HepG2 (cell line): ENCODE results near the gene GRID1. TPM values are rescaled to one million over a fixed set of nuclear protein-coding genes. Genes with fewer than 3 reads are reported as not detected.

Experiments
- ATAC-seq: fragments of 200-7000 bp; cut with Tn5 transposase; 3 replicates; pipeline ENCODE4 v1.9.1; 2020; ENCODE audit warnings: mild to moderate bottlenecking, moderate library complexity
- BruUV-seq: library from RNA; stranded (reverse); fragments of 400-500 nt; replicated peaks from 2 replicates; lab custom pipeline; 2021; lab: Mats Ljungman, UMichigan
- CTCF ChIA-PET: fragments of 300-600 bp; formaldehyde crosslinking; extraction: SDS; loops from one replicate; lab custom pipeline; 2021; ENCODE audit warnings: low total read pairs, inconsistent platforms, low intra/inter-chr PET ratio; lab: Yijun Ruan, JAX
- POLR2A ChIA-PET: fragments of 350-600 bp; sonication (Branson Sonifier 250); formaldehyde crosslinking; loops from one replicate; lab custom pipeline; 2020; ENCODE audit warnings: antibody characterized with exemption, inconsistent platforms; lab: Yijun Ruan, JAX
- DNase-seq: peaks from one replicate; pipeline ENCODE4 v3.0.0-alpha.2; 2015; ENCODE audit warnings: low spot score
- FAIRE-seq: peaks from 3 replicates; lab custom pipeline; 2011; peaks lifted over from hg19 to GRCh38; lab: Jason Lieb, UNC
- H2AFZ ChIP-seq: one replicate; pipeline ENCODE4 v1.6.1; 2011; ENCODE audit warnings: low read length, inconsistent platforms
- H3K27ac ChIP-seq: fragments of 300-600 bp; 3 replicates; pipeline ENCODE4 v1.8.0; 2011; ENCODE audit warnings: mixed run types, mild to moderate bottlenecking, mixed read lengths, low read length, inconsistent platforms; ENCODE audit not compliant: insufficient read depth; ENCODE audit errors: extremely low read length
- H3K27me3 ChIP-seq, 2 experiments: fragments of 200-600 bp in 1 of 2; 2 replicates in 1 of 2; 3 replicates in 1 of 2; pipeline versions ENCODE4 v1.6.0 to v1.8.0; 2011; ENCODE audit warnings: low read length in 2 of 2, mild to moderate bottlenecking in 2 of 2, moderate library complexity in 2 of 2, inconsistent platforms in 1 of 2; ENCODE audit not compliant: insufficient read depth in 2 of 2, control insufficient read depth in 1 of 2
- H3K36me3 ChIP-seq, 2 experiments: fragments of 200-600 bp in 1 of 2; replicated peaks in 1 of 2; 2 replicates in 1 of 2; 3 replicates in 1 of 2; pipeline versions ENCODE4 v1.5.1 to v1.8.0; 2011; ENCODE audit warnings: low read length in 2 of 2, inconsistent platforms in 1 of 2; ENCODE audit not compliant: insufficient read depth in 2 of 2, control insufficient read depth in 1 of 2
- H3K4me1 ChIP-seq: 2 replicates; pipeline ENCODE4 v1.5.1; 2012; ENCODE audit warnings: low read length, inconsistent platforms; ENCODE audit not compliant: insufficient read depth
- H3K4me2 ChIP-seq: 2 replicates; pipeline ENCODE4 v1.6.0; 2011; ENCODE audit warnings: low read depth, low read length, inconsistent platforms
- H3K4me3 ChIP-seq, 3 experiments: fragments of 200-600 bp in 1 of 3; sonication (generic), shearing (Covaris generic) in 1 of 3; replicated peaks in 1 of 3; 2 replicates each; pipeline ENCODE4 v1.5.1; 2011 to 2016; ENCODE audit warnings: low read length in 3 of 3, inconsistent platforms in 2 of 3, low read depth in 2 of 3, mild to moderate bottlenecking in 2 of 3, control low read depth in 1 of 3, mixed read lengths in 1 of 3; ENCODE audit not compliant: insufficient read depth in 1 of 3
- H3K79me2 ChIP-seq: one replicate; pipeline ENCODE4 v1.6.1; 2011; ENCODE audit warnings: low read length, inconsistent platforms; ENCODE audit not compliant: insufficient read depth
- H3K9ac ChIP-seq: 2 replicates; pipeline ENCODE4 v1.6.0; 2011; ENCODE audit warnings: mild to moderate bottlenecking, low read depth, low read length, inconsistent platforms; ENCODE audit not compliant: insufficient read depth
- H3K9me3 ChIP-seq: 2 replicates; pipeline ENCODE4 v1.5.1; 2012; ENCODE audit warnings: mild to moderate bottlenecking, low read length
- H4K20me1 ChIP-seq: 2 replicates; pipeline ENCODE4 v1.6.0; 2011; ENCODE audit warnings: inconsistent platforms, mild to moderate bottlenecking, low read length, moderate library complexity; ENCODE audit not compliant: insufficient read depth
- CHCHD3 ChIP-seq: sonication (generic); formaldehyde crosslinking; IDR thresholded peaks from 2 replicates; pipeline ENCODE4 v1.8.0; 2022; ENCODE audit warnings: mild to moderate bottlenecking, missing genetic modification reagents, moderate library complexity
- HNF1A ChIP-seq, 2 experiments: sonication (generic) in 1 of 2; formaldehyde crosslinking in 1 of 2; IDR thresholded peaks; 2 replicates each; pipeline versions ENCODE4 v1.4.0 to v1.6.1; 2016 to 2020; ENCODE audit warnings: borderline replicate concordance in 1 of 2, low read depth in 1 of 2, mild to moderate bottlenecking in 1 of 2, missing genetic modification reagents in 1 of 2
- JUN ChIP-seq: sonication (generic); formaldehyde crosslinking; IDR thresholded peaks from 2 replicates; pipeline ENCODE4 v1.4.0; 2020; ENCODE audit warnings: mild to moderate bottlenecking, missing genetic modification reagents
- MBD4 ChIP-seq: IDR thresholded peaks from 2 replicates; pipeline ENCODE4 v1.6.1; 2012; ENCODE audit warnings: low read length, inconsistent platforms, borderline replicate concordance
- MXI1 ChIP-seq: IDR thresholded peaks from 3 replicates; pipeline ENCODE4 v1.6.1; 2012; ENCODE audit warnings: low read depth, low read length, inconsistent platforms, borderline replicate concordance
- RBFOX2 ChIP-seq: fragments of 200-400 bp; formaldehyde crosslinking; IDR thresholded peaks from 2 replicates; pipeline ENCODE4 v1.6.1; 2017; ENCODE audit warnings: low read depth, mild to moderate bottlenecking, low read length
- SP4 ChIP-seq: sonication (generic); formaldehyde crosslinking; IDR thresholded peaks from 2 replicates; pipeline ENCODE4 v1.8.1; 2023; ENCODE audit warnings: mild to moderate bottlenecking, missing genetic modification reagents
- TSC22D2 ChIP-seq: sonication (generic); formaldehyde crosslinking; IDR thresholded peaks from 2 replicates; pipeline ENCODE4 v1.5.1; 2020; ENCODE audit warnings: missing genetic modification reagents, mild to moderate bottlenecking, borderline replicate concordance
- ZNF619 ChIP-seq: sonication (generic); formaldehyde crosslinking; IDR thresholded peaks from 2 replicates; pipeline ENCODE4 v1.4.0; 2020; ENCODE audit warnings: mild to moderate bottlenecking, missing genetic modification reagents
- WGBS: methylation state at CpG from one replicate; pipeline ENCODE4 v1.1.6; 2017; ENCODE audit warnings: low lambda C conversion rate; 5-methylcytosine and 5-hydroxymethylcytosine counted together
- in situ Hi-C: cut with HindIII; loops from 2 replicates; pipeline ENCODE4 v1.10.0; 2017; ENCODE audit warnings: low pct_unique_long_range_greater_than_20kb; ENCODE audit not compliant: extremely low pct_ligation_motif_present
- intact Hi-C: fragments of 100-400 bp; cut with micrococcal nuclease; formaldehyde crosslinking; loops from one replicate; pipeline ENCODE4 v1.10.0; 2022; ENCODE audit not compliant: unreplicated experiment
- polyA plus RNA-seq, 8 experiments: library from polyadenylated mRNA; depleted of rRNA in 3 of 8; stranded (reverse) in 7 of 8; unstranded in 1 of 8; fragments of >200 nt; fragmentation: Illumina TruSeq in 4 of 8; extraction: Trizol in 4 of 8; gene quantifications; 2 replicates each; pipeline versions ENCODE4 v1.2.1 to v1.2.3, GENCODE V29; 2011 to 2016; ENCODE audit warnings: low read depth in 4 of 8, missing spikeins in 1 of 8, mixed read lengths in 1 of 8; ENCODE audit not compliant: insufficient read depth in 1 of 8
- total RNA-seq, 5 experiments: library from RNA; depleted of rRNA; stranded (reverse); fragments of >200 nt; fragmentation: Illumina TruSeq; extraction: Trizol; gene quantifications; 2 replicates each; pipeline ENCODE4 v1.2.3, GENCODE V29; 2016; ENCODE audit warnings: low read depth in 1 of 5

Gene GRID1
- total and polyA plus RNA-seq, 2 of the 13 experiments (the other 11 are each of a cell fraction or from before 2014, with no cell fraction given): 0.05 TPM; not detected in 1

GRCh38 chr10:85927952-85928665 lies 438.5 kb downstream of the GRID1 start:
- no peak for TF ChIP-seq JUN
- no peak for TF ChIP-seq TSC22D2 (CRISPR knock-in tag)
- in situ Hi-C loops (no loop called here), intact Hi-C loops (no loop called here)
- H3K4me2 ChIP-seq: no peak overlapping the region
- DNase-seq (no peak), ATAC-seq (no peak), FAIRE-seq (no peak)
- H3K27me3 ChIP-seq: 0 out of 5 replicates have a peak, but pooled peaks cover 0 to 3% of the 10 kb centered on the region in 2 experiments
- BruUV-seq: no TSS peak
- H3K9ac ChIP-seq: no peak overlapping the region
- no peak overlapping the region for H3K4me3 ChIP-seq
- CTCF ChIA-PET: no interaction called here
- H3K4me1 ChIP-seq: no peaks in the 10 kb centered on the region
- H4K20me1 ChIP-seq: no peaks in the 10 kb centered on the region
- H2AFZ ChIP-seq: no peak overlapping the region
- H3K79me2 ChIP-seq: no peaks in the 10 kb centered on the region
- POLR2A ChIA-PET: no interaction called here
- H3K9me3 ChIP-seq: no peaks in the 10 kb centered on the region
- no peak overlapping the region for H3K27ac ChIP-seq
- no peaks in the 10 kb centered on the region for H3K36me3 ChIP-seq
- WGBS: 25% methylated on average over 7 of the region's 9 CpGs

GRCh38 chr10:85926986-85927385 lies 439.6 kb downstream of the GRID1 start:
- BruUV-seq: no TSS peak
- Histone ChIP-seq H3K36me3 (no peaks in the 10 kb centered on the region), H4K20me1 (no peaks in the 10 kb centered on the region), H3K4me3 (no peak overlapping the region), H3K9ac (no peak overlapping the region), H3K79me2 (no peaks in the 10 kb centered on the region), H3K27me3 (0 out of 5 replicates have a peak, but pooled peaks cover 0 to 3% of the 10 kb centered on the region in 2 experiments), H3K4me2 (no peak overlapping the region), H3K4me1 (no peaks in the 10 kb centered on the region), H2AFZ (no peak overlapping the region), H3K9me3 (no peaks in the 10 kb centered on the region), H3K27ac (no peak overlapping the region)
- in situ Hi-C loops (no loop called here), intact Hi-C loops (no loop called here)
- DNase-seq (no peak), FAIRE-seq (no peak), ATAC-seq (no peak)
- 0% methylated on average over 3 of the region's 3 CpGs for WGBS
- CTCF ChIA-PET: no interaction called here
- POLR2A ChIA-PET: no interaction called here
- TF ChIP-seq CHCHD3 (CRISPR knock-in tag) (no peak), RBFOX2 (no peak), MBD4 (no peak), ZNF619 (CRISPR knock-in tag) (no peak), MXI1 (no peak), SP4 (no peak), HNF1A (IDR thresholded peaks at IDR 0.05; ENCODE audit: low read depth) (no peak), HNF1A (CRISPR knock-in tag; IDR thresholded peaks at IDR 0.05; ENCODE audit: borderline replicate concordance) (no peak)
